Measurements from ENCODE around the gene TDRD12. TPM values are rescaled to one million over a fixed set of nuclear protein-coding genes. Genes with fewer than 3 reads are reported as not detected.

TDRD12 gene
- total RNA-seq, 1 experiment from 2014 or later: 0.52 TPM

- DNase-seq (ENCODE audit: low read depth): no peak
Measured at GRCh38 chr19:32808236-32808635, 88.7 kb downstream of the TDRD12 start.

- DNase-seq (ENCODE audit: low read depth): no peak
Measured at GRCh38 chr19:32809254-32809653, 89.7 kb downstream of the TDRD12 start.

- no peak for DNase-seq (ENCODE audit: low read depth)
Measured at GRCh38 chr19:32809754-32810153, 90.2 kb downstream of the TDRD12 start.

DNA sequence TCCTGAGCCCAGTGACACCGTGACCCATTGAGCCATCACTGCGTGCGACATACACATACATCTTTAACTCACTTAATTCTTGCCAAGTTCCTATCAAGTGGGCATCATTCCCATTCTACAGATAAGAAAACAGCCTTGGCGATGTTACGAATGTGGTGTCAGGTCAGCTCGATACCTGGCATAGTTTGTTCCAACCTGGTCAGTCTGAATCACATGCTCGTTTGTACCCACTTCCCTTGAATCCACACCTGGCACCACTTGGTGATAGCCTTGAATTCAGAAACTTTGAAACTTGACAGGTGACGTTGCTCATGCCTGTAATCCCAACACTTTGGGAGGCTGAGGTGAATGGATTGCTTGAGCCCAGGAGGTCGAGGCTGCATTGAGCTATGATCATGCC lies 90.9 kb downstream of the TDRD12 start:
- DNase-seq (ENCODE audit: low read depth): no peak

GRCh38 chr19:32811151-32811550 lies 91.6 kb downstream of the TDRD12 start:
- DNase-seq (ENCODE audit: low read depth): no peak

GRCh38 chr19:32812036-32812435 lies 92.5 kb downstream of the TDRD12 start:
- DNase-seq (ENCODE audit: low read depth): no peak

DNA sequence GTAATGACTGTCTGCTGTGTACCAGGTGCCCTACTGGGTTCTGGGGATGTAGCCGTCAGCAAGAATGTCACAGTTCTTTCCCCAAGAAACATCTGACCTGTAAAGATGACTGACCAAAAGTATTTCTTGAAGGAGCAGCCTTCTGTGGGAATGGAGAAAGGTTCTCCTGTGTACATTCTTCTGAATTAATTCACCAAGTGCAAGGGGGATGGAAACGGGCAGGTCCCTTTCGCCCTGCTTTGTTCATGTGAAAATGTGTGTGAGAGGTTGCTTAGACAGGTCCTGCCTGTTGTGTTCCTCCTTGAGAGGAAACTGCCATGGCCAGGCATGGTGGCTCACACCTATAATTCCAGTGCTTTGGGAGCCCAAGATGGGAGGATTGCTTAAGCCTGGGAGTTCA lies 93.0 kb downstream of the TDRD12 start:
- DNase-seq (ENCODE audit: low read depth): no peak

- no peak for DNase-seq (ENCODE audit: low read depth)
Measured at GRCh38 chr19:32813862-32814425, 94.4 kb downstream of the TDRD12 start.

- DNase-seq (ENCODE audit: low read depth): no peak
Measured at GRCh38 chr19:32814624-32815023, 95.1 kb downstream of the TDRD12 start.

- DNase-seq (ENCODE audit: low read depth): no peak
Measured at GRCh38 chr19:32816555-32817099, 97.1 kb downstream of the TDRD12 start.

- no peak for DNase-seq (ENCODE audit: low read depth)
Measured at GRCh38 chr19:32817569-32818476, 98.3 kb downstream of the TDRD12 start.

DNA sequence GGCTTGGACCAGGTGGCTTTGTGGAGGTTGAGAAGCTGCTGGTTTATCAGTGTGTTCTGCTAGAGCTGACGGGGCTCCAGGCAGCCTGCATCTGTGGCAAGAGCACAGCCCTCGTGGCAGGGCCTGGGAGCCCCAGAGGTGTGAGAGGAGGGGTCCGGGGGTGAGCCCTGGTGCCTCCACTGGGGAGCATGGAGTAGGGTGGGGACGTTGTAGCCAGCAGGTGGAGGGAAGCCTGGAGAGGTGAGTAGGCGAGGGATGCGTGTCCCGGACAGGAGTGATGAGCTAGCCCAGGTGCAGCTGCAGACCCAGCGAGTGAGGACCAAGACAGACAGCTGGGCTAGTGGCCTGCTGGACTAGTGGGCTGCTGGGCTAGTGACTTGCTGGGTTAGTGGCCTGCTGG lies 99.0 kb downstream of the TDRD12 start:
- no peak for DNase-seq (ENCODE audit: low read depth)

GRCh38 chr19:32819419-32820400 lies 100.1 kb downstream of the TDRD12 start:
- DNase-seq (ENCODE audit: low read depth): no peak

- no peak for DNase-seq (ENCODE audit: low read depth)
Measured at GRCh38 chr19:32822916-32823746, 103.6 kb downstream of the TDRD12 start.

DNA sequence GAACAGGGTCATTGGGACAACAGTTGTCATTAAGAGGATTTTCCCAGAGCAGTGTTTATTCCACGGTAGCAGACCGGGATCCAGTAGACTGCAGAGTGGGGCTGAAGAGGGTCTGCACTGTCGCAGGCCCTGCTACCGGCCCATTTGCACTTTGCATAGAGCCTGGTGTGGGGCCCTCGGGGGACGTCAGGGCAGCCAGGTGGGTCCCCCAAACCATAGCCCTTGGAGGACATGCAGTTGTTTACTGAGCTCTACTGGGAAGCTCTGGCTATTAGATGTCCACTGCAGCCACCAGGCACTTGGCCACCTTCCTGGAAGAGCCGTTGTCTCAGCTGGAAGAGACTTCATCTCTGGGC lies 104.2 kb downstream of the TDRD12 start:
- DNase-seq (ENCODE audit: low read depth): no peak

- no peak for DNase-seq (ENCODE audit: low read depth)
Measured at GRCh38 chr19:32824191-32824751, 104.7 kb downstream of the TDRD12 start.

GRCh38 chr19:32824916-32825608 lies 105.5 kb downstream of the TDRD12 start:
- DNase-seq (ENCODE audit: low read depth): no peak

DNA sequence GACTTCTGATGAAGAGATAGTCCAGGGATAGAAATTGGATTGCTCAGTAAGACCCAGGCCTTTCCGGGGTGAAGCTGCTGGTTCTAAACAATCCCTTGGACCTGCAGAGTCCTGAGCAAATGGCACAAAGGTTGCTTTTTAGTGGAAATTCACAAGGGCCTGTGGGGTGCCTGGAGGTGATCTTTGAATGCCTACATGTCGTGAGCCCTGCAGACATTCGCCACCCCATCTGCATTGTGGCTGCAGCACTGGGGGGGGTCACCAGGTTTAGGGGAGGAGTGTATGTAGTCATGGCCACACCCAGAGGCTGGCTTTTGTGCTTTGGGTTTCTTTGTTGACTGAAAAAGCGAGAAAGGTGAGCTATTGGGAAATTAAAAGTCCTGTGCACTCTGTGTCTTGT lies 108.6 kb downstream of the TDRD12 start:
- DNase-seq (ENCODE audit: low read depth): no peak

DNA sequence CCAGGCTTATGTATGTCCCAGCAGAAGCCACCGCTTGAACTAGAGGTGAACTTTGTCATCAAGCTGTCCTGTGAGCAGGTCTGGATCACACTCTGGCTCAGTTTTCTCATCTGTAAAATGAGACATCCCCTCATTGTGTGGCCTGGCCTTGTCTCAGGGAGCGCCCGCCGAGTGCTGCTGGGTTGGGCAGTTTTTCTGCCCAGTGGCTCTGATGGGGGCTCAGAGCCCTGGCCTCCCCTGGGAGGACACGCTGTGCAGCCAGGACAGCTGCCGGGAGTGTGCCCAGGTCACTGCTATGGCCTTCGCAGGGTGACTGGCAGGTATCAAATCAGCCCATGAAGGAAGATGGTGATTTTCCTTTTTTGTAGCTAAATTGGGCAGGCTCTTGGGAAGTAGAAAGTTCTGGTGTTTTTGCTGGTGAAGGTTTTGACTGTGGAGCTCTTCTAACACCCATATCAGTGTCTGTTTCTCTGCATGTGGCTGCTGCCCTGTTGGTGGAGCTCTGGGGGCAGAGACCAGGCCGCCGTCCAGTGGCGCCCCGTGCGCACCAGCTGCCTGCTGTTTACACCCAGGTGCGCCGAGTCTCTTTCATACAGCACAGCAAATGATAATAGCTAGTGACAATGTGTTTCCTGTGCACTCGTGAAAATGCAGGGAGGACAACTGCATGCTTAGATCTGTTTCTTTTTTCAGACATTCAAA lies 109.2 kb downstream of the TDRD12 start:
- no peak for DNase-seq (ENCODE audit: low read depth)
